HepG2 (cell line): Measurements from ENCODE around the gene DDX43.

Source experiments
- MEIS1 ChIP-seq: sonication (generic); formaldehyde crosslinking; IDR thresholded peaks from 2 replicates; pipeline ENCODE4 v1.9.0; 2021; ENCODE audit warnings: mild to moderate bottlenecking, missing genetic modification reagents, moderate library complexity, borderline replicate concordance
- SRF ChIP-seq: IDR thresholded peaks from 2 replicates; pipeline ENCODE4 v1.6.1; 2011; ENCODE audit warnings: mild to moderate bottlenecking, low read depth, low read length, moderate library complexity
- TF ChIP-seq, protein P1 (sequence below): sonication (generic); formaldehyde crosslinking; IDR thresholded peaks from 2 replicates; pipeline ENCODE4 v1.4.0; 2020; ENCODE audit warnings: mild to moderate bottlenecking, missing genetic modification reagents, borderline replicate concordance

DNA sequence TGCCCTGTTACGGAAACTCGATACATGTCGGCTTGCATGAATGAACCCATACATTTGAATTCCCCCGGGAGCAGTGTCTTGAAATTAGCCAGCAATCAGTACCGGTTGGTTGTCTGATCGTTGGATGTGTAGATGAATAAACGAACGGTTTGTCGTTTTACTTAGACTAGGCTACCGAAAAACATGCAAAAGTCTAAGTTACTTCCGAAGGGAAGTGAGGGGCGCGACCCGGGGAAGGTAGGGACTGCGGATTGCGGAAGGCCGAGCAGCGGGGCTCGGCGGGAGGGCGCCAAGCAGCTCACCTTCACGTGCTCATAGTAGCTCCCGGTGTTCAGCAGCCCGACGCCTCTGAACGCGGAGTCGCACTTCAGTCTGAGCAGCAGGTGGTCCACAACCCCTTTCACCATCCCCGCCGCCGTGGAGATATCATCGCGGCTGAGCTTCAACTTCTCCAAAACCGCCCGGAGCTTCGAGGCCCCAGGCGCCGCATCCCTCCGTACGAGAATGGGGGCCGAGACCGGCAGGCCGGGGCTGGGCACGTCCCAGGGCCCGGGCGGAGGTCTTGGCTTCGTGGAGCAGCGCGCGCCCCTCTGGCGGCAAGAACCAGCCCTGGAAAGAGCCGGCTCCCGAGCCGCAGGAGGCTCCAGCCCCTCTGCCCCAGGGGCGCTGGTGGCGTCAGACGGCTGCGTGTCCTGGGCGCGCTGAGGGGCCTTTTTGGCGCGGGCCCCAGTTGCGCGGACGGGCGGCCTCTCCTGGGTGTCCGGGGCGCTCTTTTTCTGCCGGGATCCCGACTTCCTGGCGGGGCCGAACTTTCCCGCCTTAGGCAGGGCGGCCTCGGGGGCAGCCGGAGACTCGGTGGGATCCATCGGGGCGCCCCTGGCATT is 56.8 kb downstream of the DDX43 start:
- TF ChIP-seq SRF (no peak), MEIS1 (CRISPR knock-in tag) (no peak)
- TF ChIP-seq, protein P1, sequence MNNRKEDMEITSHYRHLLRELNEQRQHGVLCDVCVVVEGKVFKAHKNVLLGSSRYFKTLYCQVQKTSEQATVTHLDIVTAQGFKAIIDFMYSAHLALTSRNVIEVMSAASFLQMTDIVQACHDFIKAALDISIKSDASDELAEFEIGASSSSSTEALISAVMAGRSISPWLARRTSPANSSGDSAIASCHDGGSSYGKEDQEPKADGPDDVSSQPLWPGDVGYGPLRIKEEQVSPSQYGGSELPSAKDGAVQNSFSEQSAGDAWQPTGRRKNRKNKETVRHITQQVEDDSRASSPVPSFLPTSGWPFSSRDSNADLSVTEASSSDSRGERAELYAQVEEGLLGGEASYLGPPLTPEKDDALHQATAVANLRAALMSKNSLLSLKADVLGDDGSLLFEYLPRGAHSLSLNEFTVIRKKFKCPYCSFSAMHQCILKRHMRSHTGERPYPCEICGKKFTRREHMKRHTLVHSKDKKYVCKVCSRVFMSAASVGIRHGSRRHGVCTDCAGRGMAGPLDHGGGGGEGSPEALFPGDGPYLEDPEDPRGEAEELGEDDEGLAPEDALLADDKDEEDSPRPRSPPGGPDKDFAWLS (CRISPR knock-in tag), result no peak
